ENCODE measurements around the gene SPATA31A7. TPM values are rescaled to one million over a fixed set of nuclear protein-coding genes. Genes with fewer than 3 reads are reported as not detected.
"Not testable (repeated sequence)": the region's sequence is repeated elsewhere in the genome, so short reads cannot be mapped to it uniquely, and the experiment has no call there.

The SPATA31A7 gene
- total RNA-seq (not detected), total RNA-seq (0 reads per million in 2 donors)

DNA sequence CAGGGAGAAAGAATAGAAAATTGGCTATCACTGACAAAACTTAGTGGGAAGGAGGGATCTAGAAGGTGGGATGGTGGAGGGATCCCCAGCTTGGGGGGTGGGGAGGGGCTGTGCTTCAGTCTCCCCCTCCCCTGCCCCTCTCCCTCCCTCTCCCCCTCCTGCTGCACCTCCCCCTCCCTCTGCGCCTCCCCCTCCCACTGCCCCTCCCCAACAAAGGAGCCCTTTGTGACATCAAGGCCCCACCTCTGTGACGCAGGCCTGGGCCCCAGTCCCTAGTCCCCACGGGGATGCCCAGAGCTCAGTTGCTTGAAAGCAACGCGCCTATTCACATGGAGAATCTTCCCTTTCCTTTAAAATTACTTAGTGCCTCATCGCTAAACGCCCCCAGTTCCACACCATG is at the start of gene SPATA31A7:
Gene SPATA31A7 (plus strand): TSS at position 301 of the 400 bp plus-strand sequence. CDS start 29 bp downstream, at position 330.
- H3K9me3 ChIP-seq (ENCODE audit: control insufficient read depth, low read length, poor library complexity, severe bottlenecking); H3K27me3 Mint-ChIP-seq; DNase-seq; H3K27ac Mint-ChIP-seq; ATAC-seq; H3K36me3 Mint-ChIP-seq (ENCODE audit: low read depth); H3K4me3 Mint-ChIP-seq; H3K4me1 Mint-ChIP-seq: not testable (repeated sequence)

DNA sequence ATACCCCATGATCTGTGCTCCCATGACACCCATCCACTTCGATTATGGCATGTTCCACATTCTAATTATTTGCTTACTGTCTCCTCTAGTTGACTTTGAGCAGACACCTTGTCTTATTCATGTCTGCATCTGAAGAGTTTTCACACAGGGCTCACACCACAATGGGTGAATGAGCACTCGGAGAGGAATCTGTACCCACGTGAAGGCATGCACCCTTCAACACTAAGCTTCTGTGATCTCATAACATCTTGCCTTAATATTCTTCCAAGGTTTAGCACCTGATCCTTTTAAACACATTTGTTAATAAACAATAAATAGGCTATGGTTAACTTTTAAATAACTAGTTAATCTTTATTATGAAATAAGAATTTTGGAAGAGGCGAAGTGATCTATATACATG is 36.6 kb downstream of the SPATA31A7 start:
- not testable (repeated sequence) for DNase-seq

More for the DNA sequence above, 36.6 kb downstream of the SPATA31A7 start:
- not testable (repeated sequence) for ATAC-seq; H3K4me3 Mint-ChIP-seq; H3K27ac Mint-ChIP-seq; H3K9me3 ChIP-seq (ENCODE audit: control insufficient read depth, low read length, poor library complexity, severe bottlenecking); H3K27me3 Mint-ChIP-seq; H3K4me1 Mint-ChIP-seq; H3K36me3 Mint-ChIP-seq (ENCODE audit: low read depth)
